GM12878 (cell line): ENCODE data around the gene OR2F2. TPM values are rescaled to one million over a fixed set of nuclear protein-coding genes. Genes with fewer than 3 reads are reported as not detected.

Experiments used
- ATAC-seq: fragments of 200-7000 bp; cut with Tn5 transposase; 3 replicates; pipeline ENCODE4 v1.9.1; 2020; ENCODE audit warnings: mild to moderate bottlenecking, moderate library complexity
- BruUV-seq: library from RNA; stranded (reverse); fragments of 400-500 nt; replicated peaks from 2 replicates; lab custom pipeline; 2021; lab: Mats Ljungman, UMichigan
- CTCF ChIA-PET: fragments of 300-600 bp; sonication (Branson Sonifier 250); formaldehyde crosslinking; extraction: SDS; loops from one replicate; lab custom pipeline; 2021; ENCODE audit warnings: inconsistent platforms; lab: Yijun Ruan, JAX
- POLR2A ChIA-PET: fragments of 350-600 bp; formaldehyde crosslinking; extraction: SDS; loops from one replicate; lab custom pipeline; 2021; ENCODE audit warnings: inconsistent platforms; lab: Charles Lee
- RAD21 ChIA-PET: fragments of 300-600 bp; sonication (Branson Sonifier 250); formaldehyde crosslinking; loops from one replicate; lab custom pipeline; 2023; ENCODE audit warnings: antibody characterized with exemption; ENCODE audit not compliant: unreplicated experiment; lab: Charles Lee
- SMC1A ChIA-PET: fragments of 300-600 bp; sonication (Branson Sonifier 250); formaldehyde crosslinking; loops from one replicate; lab custom pipeline; 2023; ENCODE audit not compliant: unreplicated experiment, uncharacterized antibody; lab: Charles Lee
- DNase-seq: peaks from one replicate; pipeline ENCODE4 v3.0.0-alpha.2; 2011; ENCODE audit warnings: low read depth, low spot score
- FAIRE-seq: peaks from 3 replicates; lab custom pipeline; 2011; peaks lifted over from hg19 to GRCh38; lab: Jason Lieb, UNC
- H2AFZ ChIP-seq: 2 replicates; pipeline ENCODE4 v1.6.0; 2011; ENCODE audit warnings: low read depth, low read length, control low read depth; ENCODE audit not compliant: control insufficient read depth
- H3K27ac ChIP-seq: 2 replicates; pipeline ENCODE4 v1.5.1; 2011; ENCODE audit warnings: control low read depth; ENCODE audit not compliant: control insufficient read depth, insufficient read depth
- H3K27me3 ChIP-seq, 2 experiments: replicated peaks in 1 of 2; 2 replicates each; pipeline versions ENCODE4 v1.6.0 to v1.6.1; 2011; ENCODE audit warnings: low read length in 1 of 2; ENCODE audit not compliant: control insufficient read depth in 2 of 2, insufficient read depth in 2 of 2
- H3K36me3 ChIP-seq, 2 experiments: 2 replicates each; pipeline ENCODE4 v1.5.1; 2011; ENCODE audit warnings: low read length in 1 of 2; ENCODE audit not compliant: control insufficient read depth in 2 of 2, insufficient read depth in 2 of 2
- H3K4me1 ChIP-seq: 2 replicates; pipeline ENCODE4 v1.6.1; 2011; ENCODE audit warnings: mild to moderate bottlenecking, low read length, moderate library complexity, mixed read lengths; ENCODE audit not compliant: control insufficient read depth, insufficient read depth
- H3K4me2 ChIP-seq: 2 replicates; pipeline ENCODE4 v1.6.0; 2011; ENCODE audit warnings: control low read depth; ENCODE audit not compliant: control insufficient read depth, insufficient read depth
- H3K4me3 ChIP-seq: fragments of 200-600 bp; sonication (generic); 2 replicates; pipeline ENCODE4 v1.5.1; 2016
- H3K79me2 ChIP-seq: 2 replicates; pipeline ENCODE4 v1.6.0; 2011; ENCODE audit warnings: low read length; ENCODE audit not compliant: control insufficient read depth, insufficient read depth
- H3K9ac ChIP-seq: 2 replicates; pipeline ENCODE4 v1.8.0; 2011; ENCODE audit warnings: low read length, control low read depth, mixed read lengths; ENCODE audit not compliant: control insufficient read depth, insufficient read depth
- H3K9me3 ChIP-seq: replicated peaks from 3 replicates; pipeline ENCODE4 v1.5.1; 2011; ENCODE audit warnings: mild to moderate bottlenecking, low read length; ENCODE audit not compliant: control insufficient read depth, insufficient read depth
- H4K20me1 ChIP-seq: 2 replicates; pipeline ENCODE4 v1.6.0; 2011; ENCODE audit not compliant: control insufficient read depth, insufficient read depth
- CHD1 ChIP-seq: IDR thresholded peaks from 2 replicates; pipeline ENCODE4 v1.6.1; 2012; ENCODE audit warnings: low read depth, low read length, improper control_type of control experiment
- CREB1 ChIP-seq: IDR thresholded peaks from 2 replicates; pipeline ENCODE4 v1.6.1; 2012; ENCODE audit warnings: low read depth, mild to moderate bottlenecking, inconsistent platforms
- HDAC6 ChIP-seq: fragments of 200-600 bp; sonication (generic); IDR thresholded peaks from one replicate; pipeline ENCODE4 v1.8.0; 2017; ENCODE audit warnings: antibody characterized with exemption; ENCODE audit not compliant: unreplicated experiment
- NR2F1 ChIP-seq: fragments of 450-650 bp; conservative IDR thresholded peaks from 2 replicates; pipeline ENCODE4 v1.6.1; 2017; ENCODE audit warnings: mild to moderate bottlenecking
- SMC3 ChIP-seq: IDR thresholded peaks from 2 replicates; pipeline ENCODE4 v1.6.1; 2011; ENCODE audit warnings: low read length, improper control_type of control experiment, borderline replicate concordance
- ZSCAN29 ChIP-seq: fragments of 450-650 bp; IDR thresholded peaks from 2 replicates; pipeline ENCODE4 v1.6.1; 2017; ENCODE audit warnings: mild to moderate bottlenecking, moderate library complexity
- in situ Hi-C: fragments of 300-500 bp; cut with MboI; formaldehyde crosslinking; loops from 9 replicates; pipeline ENCODE4 v1.14.3; 2018; ENCODE audit warnings: mixed read lengths
- intact Hi-C: fragments of 100-400 bp; cut with micrococcal nuclease; formaldehyde crosslinking; loops from one replicate; pipeline ENCODE4 v1.14.2; 2022; ENCODE audit not compliant: unreplicated experiment
- polyA plus RNA-seq, 11 experiments: library from polyadenylated mRNA; depleted of rRNA in 4 of 11; unstranded in 6 of 11; stranded (reverse) in 5 of 11; fragments of >200 nt; fragmentation: Nextera tagmentation in 4 of 11; fragmentation: Illumina TruSeq in 1 of 11; extraction: Ambion mirVana in 4 of 11; extraction: Trizol in 1 of 11; gene quantifications; 1 replicate in 1 of 11; 2 replicates in 10 of 11; pipeline versions ENCODE4 v1.2.1 to v1.2.3, GENCODE V29; 2011 to 2016; ENCODE audit warnings: inconsistent platforms in 2 of 11, missing spikeins in 2 of 11, low read depth in 1 of 11
- total RNA-seq, 4 experiments: library from RNA; depleted of rRNA in 3 of 4; stranded (reverse); fragments of >200 nt in 3 of 4; fragmentation: Illumina TruSeq in 1 of 4; extraction: Trizol in 1 of 4; gene quantifications; 2 replicates each; pipeline versions ENCODE4 v1.2.1 to v1.2.3, GENCODE V29; 2013 to 2021
- TF ChIP-seq, protein P1 (sequence below): fragments of 450-650 bp; formaldehyde crosslinking; IDR thresholded peaks from 2 replicates; pipeline ENCODE4 v1.4.0; 2020; ENCODE audit warnings: mild to moderate bottlenecking, moderate library complexity

Gene OR2F2
- total and polyA plus RNA-seq, 10 of the 15 experiments (the other 5 are each of a cell fraction or from before 2014, with no cell fraction given): not detected

GRCh38 chr7:143892527-143893300, 42.3 kb upstream of the OR2F2 start (continued):
- TF ChIP-seq SMC3: peak; percentile 39; the same call in 1 of the 2 replicates
- TF ChIP-seq, protein P1, sequence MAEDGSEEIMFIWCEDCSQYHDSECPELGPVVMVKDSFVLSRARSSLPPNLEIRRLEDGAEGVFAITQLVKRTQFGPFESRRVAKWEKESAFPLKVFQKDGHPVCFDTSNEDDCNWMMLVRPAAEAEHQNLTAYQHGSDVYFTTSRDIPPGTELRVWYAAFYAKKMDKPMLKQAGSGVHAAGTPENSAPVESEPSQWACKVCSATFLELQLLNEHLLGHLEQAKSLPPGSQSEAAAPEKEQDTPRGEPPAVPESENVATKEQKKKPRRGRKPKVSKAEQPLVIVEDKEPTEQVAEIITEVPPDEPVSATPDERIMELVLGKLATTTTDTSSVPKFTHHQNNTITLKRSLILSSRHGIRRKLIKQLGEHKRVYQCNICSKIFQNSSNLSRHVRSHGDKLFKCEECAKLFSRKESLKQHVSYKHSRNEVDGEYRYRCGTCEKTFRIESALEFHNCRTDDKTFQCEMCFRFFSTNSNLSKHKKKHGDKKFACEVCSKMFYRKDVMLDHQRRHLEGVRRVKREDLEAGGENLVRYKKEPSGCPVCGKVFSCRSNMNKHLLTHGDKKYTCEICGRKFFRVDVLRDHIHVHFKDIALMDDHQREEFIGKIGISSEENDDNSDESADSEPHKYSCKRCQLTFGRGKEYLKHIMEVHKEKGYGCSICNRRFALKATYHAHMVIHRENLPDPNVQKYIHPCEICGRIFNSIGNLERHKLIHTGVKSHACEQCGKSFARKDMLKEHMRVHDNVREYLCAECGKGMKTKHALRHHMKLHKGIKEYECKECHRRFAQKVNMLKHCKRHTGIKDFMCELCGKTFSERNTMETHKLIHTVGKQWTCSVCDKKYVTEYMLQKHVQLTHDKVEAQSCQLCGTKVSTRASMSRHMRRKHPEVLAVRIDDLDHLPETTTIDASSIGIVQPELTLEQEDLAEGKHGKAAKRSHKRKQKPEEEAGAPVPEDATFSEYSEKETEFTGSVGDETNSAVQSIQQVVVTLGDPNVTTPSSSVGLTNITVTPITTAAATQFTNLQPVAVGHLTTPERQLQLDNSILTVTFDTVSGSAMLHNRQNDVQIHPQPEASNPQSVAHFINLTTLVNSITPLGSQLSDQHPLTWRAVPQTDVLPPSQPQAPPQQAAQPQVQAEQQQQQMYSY: no peak
- no peak for TF ChIP-seq HDAC6
- TF ChIP-seq NR2F1: no peak
- TF ChIP-seq ZSCAN29: no peak

DNA sequence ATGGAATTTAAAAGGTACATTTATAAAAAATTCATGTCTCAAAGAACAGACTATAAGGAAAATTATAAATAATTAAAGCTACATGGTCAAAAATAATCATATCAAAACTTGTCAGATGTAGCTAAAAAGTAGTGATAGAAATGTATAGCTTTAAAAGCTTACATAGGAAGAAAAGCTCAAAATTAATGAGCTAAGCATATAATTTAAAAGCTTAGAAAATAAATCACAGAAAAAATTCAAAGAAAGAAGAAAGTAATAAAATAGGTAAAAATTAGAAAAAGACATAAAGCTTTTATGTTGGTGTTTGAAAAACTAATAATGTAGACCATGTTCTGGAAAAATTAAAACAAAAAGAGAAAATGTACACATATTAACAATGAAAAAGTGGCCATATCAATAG, 38.4 kb upstream of the OR2F2 start:
- POLR2A ChIA-PET: interaction anchor here (0.7 kb wide), 1 partner anchor 614 kb away, joined by 3 read pairs; no protein-coding TSS in a partner anchor
- H3K79me2 ChIP-seq: peaks cover 10% of the 10 kb centered on the region

More for the DNA sequence above, 38.4 kb upstream of the OR2F2 start:
- ATAC-seq (no peak), FAIRE-seq (no peak), DNase-seq (no peak)
- no peak for TF ChIP-seq CREB1
- TF ChIP-seq CHD1: no peak
- RAD21 ChIA-PET: no interaction called here
- H3K27me3 ChIP-seq: no peaks in the 10 kb centered on the region
- H3K36me3 ChIP-seq: no peaks in the 10 kb centered on the region
- no peaks in the 10 kb centered on the region for H3K4me1 ChIP-seq
- H4K20me1 ChIP-seq: no peaks in the 10 kb centered on the region
- BruUV-seq: no TSS peak
- no peak overlapping the region for H3K4me3 ChIP-seq
- CTCF ChIA-PET: interaction anchor here (0.9 kb wide), 2 partner anchors 11 to 231 kb away, joined by 3 read pairs; no protein-coding TSS in a partner anchor
- in situ Hi-C loops: no loop called here
- no peaks in the 10 kb centered on the region; the same call in 2 of the 3 replicates for H3K9me3 ChIP-seq
- H2AFZ ChIP-seq: no peak overlapping the region
- H3K4me2 ChIP-seq: no peak overlapping the region
- intact Hi-C loops: no loop called here
- no peak overlapping the region for H3K27ac ChIP-seq
- SMC1A ChIA-PET: interaction anchor here (1.0 kb wide), 1 partner anchor 11 kb away, joined by 4 read pairs; no protein-coding TSS in a partner anchor
- H3K9ac ChIP-seq: no peak overlapping the region
